Epithelial cell of esophagus (primary cell): ENCODE data around the gene FAU.

Experiments used
- DNase-seq: peaks from one replicate; pipeline ENCODE4 v3.0.0; 2010; ENCODE audit warnings: low read depth
- H3K4me3 ChIP-seq: 2 replicates; pipeline ENCODE4 v1.5.1; 2011; ENCODE audit warnings: mild to moderate bottlenecking, low read length, control low read depth
- TF ChIP-seq, protein P1 (sequence below): IDR thresholded peaks from 2 replicates; pipeline ENCODE4 v1.5.1; 2011; ENCODE audit warnings: low read depth, mild to moderate bottlenecking, low read length, control low read depth, inconsistent platforms; ENCODE audit not compliant: insufficient read depth; ENCODE audit errors: missing control alignments

Gene FAU

DNA sequence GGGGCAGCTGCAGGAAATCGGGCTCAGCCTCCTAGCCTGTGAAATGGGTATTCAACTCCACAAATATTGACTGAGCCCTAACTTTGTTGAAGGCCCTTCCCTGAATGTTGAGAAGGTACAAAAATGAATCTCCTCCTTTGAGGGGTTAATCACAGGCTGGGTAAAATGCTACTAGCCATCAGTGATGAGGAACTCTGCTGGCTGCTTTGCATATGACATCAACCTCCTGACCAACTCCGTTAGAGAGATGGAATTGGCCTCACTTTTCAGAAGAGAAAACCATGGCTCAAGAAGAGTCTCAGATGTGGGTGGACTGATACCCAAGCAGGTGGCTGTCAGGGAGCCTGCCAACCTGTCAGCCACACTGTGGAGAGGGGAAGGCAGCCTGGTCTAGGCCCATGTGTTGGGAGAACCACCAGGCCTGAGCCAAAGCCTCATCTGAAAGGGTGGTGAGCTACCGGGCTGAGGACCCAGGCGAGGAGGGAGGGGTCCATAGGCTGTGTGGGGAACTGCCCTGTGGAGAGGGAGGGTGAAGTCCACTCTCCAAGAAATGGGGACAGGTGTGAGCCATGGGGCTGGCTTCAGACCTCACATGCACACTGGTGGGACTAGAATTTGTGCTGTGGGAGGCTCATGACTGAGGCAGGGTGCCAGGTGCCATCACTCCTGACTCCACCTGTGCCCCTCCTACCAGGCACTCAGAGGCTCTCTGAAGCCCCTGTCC, 49.9 kb downstream of the FAU start:
- no peak overlapping the region for H3K4me3 ChIP-seq
- TF ChIP-seq, protein P1, sequence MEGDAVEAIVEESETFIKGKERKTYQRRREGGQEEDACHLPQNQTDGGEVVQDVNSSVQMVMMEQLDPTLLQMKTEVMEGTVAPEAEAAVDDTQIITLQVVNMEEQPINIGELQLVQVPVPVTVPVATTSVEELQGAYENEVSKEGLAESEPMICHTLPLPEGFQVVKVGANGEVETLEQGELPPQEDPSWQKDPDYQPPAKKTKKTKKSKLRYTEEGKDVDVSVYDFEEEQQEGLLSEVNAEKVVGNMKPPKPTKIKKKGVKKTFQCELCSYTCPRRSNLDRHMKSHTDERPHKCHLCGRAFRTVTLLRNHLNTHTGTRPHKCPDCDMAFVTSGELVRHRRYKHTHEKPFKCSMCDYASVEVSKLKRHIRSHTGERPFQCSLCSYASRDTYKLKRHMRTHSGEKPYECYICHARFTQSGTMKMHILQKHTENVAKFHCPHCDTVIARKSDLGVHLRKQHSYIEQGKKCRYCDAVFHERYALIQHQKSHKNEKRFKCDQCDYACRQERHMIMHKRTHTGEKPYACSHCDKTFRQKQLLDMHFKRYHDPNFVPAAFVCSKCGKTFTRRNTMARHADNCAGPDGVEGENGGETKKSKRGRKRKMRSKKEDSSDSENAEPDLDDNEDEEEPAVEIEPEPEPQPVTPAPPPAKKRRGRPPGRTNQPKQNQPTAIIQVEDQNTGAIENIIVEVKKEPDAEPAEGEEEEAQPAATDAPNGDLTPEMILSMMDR: no peak
- DNase-seq: no peak
